ENCODE measurements around the gene MTMR10. TPM values are rescaled to one million over a fixed set of nuclear protein-coding genes. Genes with fewer than 3 reads are reported as not detected.

MTMR10 gene
- total RNA-seq, 6 donors from 2014 or later = 28.6 to 48.7 (median 36.8) TPM

GRCh38 chr15:30922480-30923311 lies 68.7 kb downstream of the MTMR10 start:
- no peak for ATAC-seq (ENCODE audit: low FRiP score in 2 of 2)
- 87 to 89% methylated on average over 11 to 14 of the region's 14 CpGs for WGBS, 2 donors
- H3K36me3 ChIP-seq = peaks cover 22 to 94% (median 74%) of the 10 kb centered on the region in 4 donors

GRCh38 chr15:30921781-30922479 lies 69.5 kb downstream of the MTMR10 start:
- Histone ChIP-seq H3K4me1 (no peaks in the 10 kb centered on the region), H3K4me3 (no peak overlapping the region), H3K36me3 (peaks cover 22 to 86% (median 69%) of the 10 kb centered on the region in 4 donors), H3K27me3 (no peaks in the 10 kb centered on the region), H3K9me3 (no peaks in the 10 kb centered on the region), H3K27ac (no peak overlapping the region)
- TF ChIP-seq EP300 (IDR thresholded peaks at IDR 0.05) (no peak), POLR2A (IDR thresholded peaks at IDR 0.05) (no peak), POLR2AphosphoS5 (IDR thresholded peaks at IDR 0.05) (no peak)
- TF ChIP-seq, protein P1, sequence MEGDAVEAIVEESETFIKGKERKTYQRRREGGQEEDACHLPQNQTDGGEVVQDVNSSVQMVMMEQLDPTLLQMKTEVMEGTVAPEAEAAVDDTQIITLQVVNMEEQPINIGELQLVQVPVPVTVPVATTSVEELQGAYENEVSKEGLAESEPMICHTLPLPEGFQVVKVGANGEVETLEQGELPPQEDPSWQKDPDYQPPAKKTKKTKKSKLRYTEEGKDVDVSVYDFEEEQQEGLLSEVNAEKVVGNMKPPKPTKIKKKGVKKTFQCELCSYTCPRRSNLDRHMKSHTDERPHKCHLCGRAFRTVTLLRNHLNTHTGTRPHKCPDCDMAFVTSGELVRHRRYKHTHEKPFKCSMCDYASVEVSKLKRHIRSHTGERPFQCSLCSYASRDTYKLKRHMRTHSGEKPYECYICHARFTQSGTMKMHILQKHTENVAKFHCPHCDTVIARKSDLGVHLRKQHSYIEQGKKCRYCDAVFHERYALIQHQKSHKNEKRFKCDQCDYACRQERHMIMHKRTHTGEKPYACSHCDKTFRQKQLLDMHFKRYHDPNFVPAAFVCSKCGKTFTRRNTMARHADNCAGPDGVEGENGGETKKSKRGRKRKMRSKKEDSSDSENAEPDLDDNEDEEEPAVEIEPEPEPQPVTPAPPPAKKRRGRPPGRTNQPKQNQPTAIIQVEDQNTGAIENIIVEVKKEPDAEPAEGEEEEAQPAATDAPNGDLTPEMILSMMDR (IDR thresholded peaks at IDR 0.05) = no peak
- ATAC-seq (ENCODE audit: low FRiP score in 2 of 2) (no peak), DNase-seq (no peak)
- WGBS, 2 donors = 88 to 90% methylated on average over 9 of the region's 9 CpGs

More at GRCh38 chr15:30922480-30923311, 68.7 kb downstream of the MTMR10 start:
- no peaks in the 10 kb centered on the region for H3K4me1 ChIP-seq
- peak in 1 of 2 donors; percentile 34 for DNase-seq
- H3K4me3 ChIP-seq = no peak overlapping the region
- H3K27me3 ChIP-seq = no peaks in the 10 kb centered on the region
- no peaks in the 10 kb centered on the region for H3K9me3 ChIP-seq
- TF ChIP-seq POLR2AphosphoS5 (IDR thresholded peaks at IDR 0.05) (no peak), POLR2A (IDR thresholded peaks at IDR 0.05) (no peak), EP300 (IDR thresholded peaks at IDR 0.05) (no peak)
- TF ChIP-seq, protein P1 (IDR thresholded peaks at IDR 0.05) = no peak
- H3K27ac ChIP-seq = no peak overlapping the region

DNA sequence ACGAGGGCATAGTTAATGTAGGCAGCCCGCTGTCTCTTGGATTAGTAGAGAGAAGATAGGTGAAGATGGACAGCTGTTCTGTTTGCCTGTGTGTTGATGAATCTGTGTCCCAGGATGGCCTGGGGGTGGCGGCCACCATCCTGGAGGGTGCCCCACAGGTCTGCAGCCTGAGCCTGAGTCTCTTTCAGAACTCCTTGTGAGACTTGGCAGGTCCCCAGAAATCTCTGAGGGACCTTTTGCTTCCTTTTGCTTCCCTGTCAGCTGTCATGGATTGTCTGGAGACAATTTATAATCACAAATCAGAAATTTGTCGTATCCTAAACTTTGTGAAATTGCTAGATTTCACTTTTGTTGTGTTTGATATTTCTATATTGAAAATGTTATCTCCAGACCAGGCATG lies 70.3 kb downstream of the MTMR10 start:
- Histone ChIP-seq H3K4me1 (no peaks in the 10 kb centered on the region), H3K36me3 (peaks cover 19 to 83% (median 61%) of the 10 kb centered on the region in 4 donors), H3K9me3 (no peaks in the 10 kb centered on the region), H3K27ac (no peak overlapping the region), H3K4me3 (no peak overlapping the region), H3K27me3 (no peaks in the 10 kb centered on the region)
- TF ChIP-seq POLR2AphosphoS5 (IDR thresholded peaks at IDR 0.05) (no peak), EP300 (IDR thresholded peaks at IDR 0.05) (no peak), POLR2A (IDR thresholded peaks at IDR 0.05) (no peak)
- TF ChIP-seq, protein P1 (IDR thresholded peaks at IDR 0.05) = no peak
- ATAC-seq (ENCODE audit: low FRiP score in 2 of 2) = no peak
- DNase-seq = no peak
- 87 to 93% methylated on average over 4 of the region's 4 CpGs for WGBS, 2 donors

DNA sequence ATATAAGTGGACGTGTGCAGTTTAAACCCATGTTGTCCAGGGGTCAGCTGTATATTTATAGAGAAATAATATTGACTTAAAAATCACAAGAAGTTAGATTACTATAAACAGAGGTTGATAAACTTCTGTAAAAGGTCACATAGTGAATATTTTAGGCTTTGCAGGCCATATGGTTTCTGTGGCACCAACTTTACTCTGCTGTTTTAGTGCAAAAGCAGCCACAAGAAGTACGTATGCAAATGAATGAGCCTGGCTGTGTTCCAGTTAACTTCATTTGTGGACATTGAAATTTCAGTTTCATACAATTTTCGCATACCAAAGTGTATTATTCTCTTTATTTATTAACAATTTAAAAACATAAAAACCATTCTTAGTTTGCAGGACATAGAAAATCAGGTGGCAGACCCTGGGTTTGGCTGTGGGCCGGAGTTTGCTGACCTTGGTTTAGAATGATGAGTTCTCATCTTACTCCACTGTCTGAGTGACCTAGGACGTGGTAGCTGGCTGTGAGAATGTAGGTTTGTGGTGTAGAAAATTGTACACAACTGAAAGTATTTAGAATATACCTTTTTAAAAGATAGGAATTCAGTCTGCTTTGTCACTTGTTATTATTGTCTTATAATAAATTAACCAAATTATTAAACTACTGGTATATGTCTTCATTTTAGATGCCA lies 71.4 kb downstream of the MTMR10 start:
- Histone ChIP-seq H3K27me3 (no peaks in the 10 kb centered on the region), H3K4me1 (no peaks in the 10 kb centered on the region), H3K36me3 (peaks cover 10 to 80% (median 56%) of the 10 kb centered on the region in 4 donors), H3K27ac (no peak overlapping the region), H3K9me3 (no peaks in the 10 kb centered on the region), H3K4me3 (no peak overlapping the region)
- 89% methylated on average over 5 of the region's 5 CpGs for WGBS, 2 donors
- no peak for TF ChIP-seq POLR2A (IDR thresholded peaks at IDR 0.05)
- TF ChIP-seq EP300 (IDR thresholded peaks at IDR 0.05) = no peak
- TF ChIP-seq, protein P1 (IDR thresholded peaks at IDR 0.05) = no peak
- TF ChIP-seq POLR2AphosphoS5 (IDR thresholded peaks at IDR 0.05) = no peak
- ATAC-seq (ENCODE audit: low FRiP score in 2 of 2) (no peak), DNase-seq (no peak)
